Adrenal gland (tissue), 12 donors: Measurements from ENCODE around the gene PUSL1. TPM values are rescaled to one million over a fixed set of nuclear protein-coding genes. Genes with fewer than 3 reads are reported as not detected.

Experiments used
- DNase-seq, 7 donors: peaks; one replicate each; pipeline ENCODE4 v3.0.0-alpha.2; 2019 to 2020
- H3K27ac ChIP-seq, 5 donors: fragments of 200-600 bp; sonication (generic) in 4 of 5; 1 replicate in 3 of 5; 2 replicates in 2 of 5; pipeline versions ENCODE4 v1.5.1 to v1.8.0; 2016 to 2020; ENCODE audit warnings: mild to moderate bottlenecking in 1 of 5
- H3K27me3 ChIP-seq: fragments of 200-600 bp; 2 replicates; pipeline ENCODE4 v1.8.0; 2021
- H3K36me3 ChIP-seq, 2 donors: fragments of 200-600 bp; replicated peaks in 1 of 2; 1 replicate in 1 of 2; 2 replicates in 1 of 2; pipeline versions ENCODE4 v1.5.1 to v1.8.0; 2018 to 2022
- H3K4me1 ChIP-seq, 2 donors: fragments of 200-600 bp; replicated peaks in 1 of 2; 1 replicate in 1 of 2; 2 replicates in 1 of 2; pipeline versions ENCODE4 v1.5.1 to v1.8.0; 2018 to 2021
- H3K4me3 ChIP-seq, 4 donors: fragments of 200-600 bp; sonication (generic) in 3 of 4; one replicate each; pipeline ENCODE4 v1.5.1; 2016 to 2018
- H3K9me3 ChIP-seq, 3 donors: fragments of 200-600 bp; sonication (generic) in 1 of 3; replicated peaks in 1 of 3; 1 replicate in 2 of 3; 2 replicates in 1 of 3; pipeline versions ENCODE4 v1.5.1 to v1.8.0; 2016 to 2021
- POLR2A ChIP-seq, 2 donors: fragments of 450-650 bp; IDR thresholded peaks; one replicate each; pipeline ENCODE4 v1.6.1; 2017; ENCODE audit warnings: antibody characterized with exemption in 2 of 2, mild to moderate bottlenecking in 2 of 2, moderate library complexity in 1 of 2
- WGBS, 4 donors: extraction: QIAGEN DNeasy Blood & Tissue Kit in 2 of 4; methylation state at CpG; one replicate each; pipeline versions ENCODE4 v1.1.5 to v1.1.7; 2013 to 2017; 5-methylcytosine and 5-hydroxymethylcytosine counted together
- intact Hi-C, 2 donors: fragments of 100-400 bp; cut with DNase I; formaldehyde crosslinking; loops; one replicate each; pipeline versions ENCODE4 v1.14.1 to v1.15.0; 2022 to 2023
- polyA plus RNA-seq, 3 donors: library from polyadenylated mRNA; stranded (reverse); fragments of 200-250 nt in 2 of 3; fragments of 350-450 nt in 1 of 3; fragmentation: Illumina TruSeq in 1 of 3; extraction: RNeasy Lipid Tissue Mini Kit (QIAGEN cat#74804) in 1 of 3; gene quantifications; one replicate each; pipeline ENCODE4 v1.2.3, GENCODE V29; 2013 to 2014
- total RNA-seq, 9 donors: library from RNA; depleted of rRNA in 4 of 9; stranded (reverse); fragments of >200 nt in 4 of 9; fragments of 120-200 nt in 1 of 9; fragmentation: NEBNext Ultra II Directional in 1 of 9; extraction: Animal tissue kit (Norgen Biotek cat#: 25700) in 1 of 9; gene quantifications; one replicate each; pipeline versions ENCODE4 v1.1.0 to v1.2.4, GENCODE V29; 2013 to 2023
- TF ChIP-seq, protein P1 (sequence below), 6 experiments: fragments of 450-650 bp in 4 of 6; fragments of 200-600 bp in 2 of 6; sonication (generic) in 1 of 6; IDR thresholded peaks; 1 replicate in 5 of 6; 2 replicates in 1 of 6; pipeline versions ENCODE4 v1.5.1 to v1.8.0; 2016 to 2021; ENCODE audit warnings: antibody characterized with exemption in 6 of 6, mild to moderate bottlenecking in 2 of 6, moderate library complexity in 1 of 6
- donor health status: healthy with polysubstance abuse.
- donor health status: Bipolar disorder and iron deficiency.
- donor health status: DM: yes; HTN: yes; CAD: no.
- donor health status: DM: no; HTN: no; CAD: no.
- donor health status: DM: no; HTN: no; CAD: no.
- donor health status: DM: yes; HTN: yes; CAD: no.

Gene PUSL1
- total and polyA plus RNA-seq, 12 donors = 2.5 to 43.8 (median 26.1) TPM

DNA sequence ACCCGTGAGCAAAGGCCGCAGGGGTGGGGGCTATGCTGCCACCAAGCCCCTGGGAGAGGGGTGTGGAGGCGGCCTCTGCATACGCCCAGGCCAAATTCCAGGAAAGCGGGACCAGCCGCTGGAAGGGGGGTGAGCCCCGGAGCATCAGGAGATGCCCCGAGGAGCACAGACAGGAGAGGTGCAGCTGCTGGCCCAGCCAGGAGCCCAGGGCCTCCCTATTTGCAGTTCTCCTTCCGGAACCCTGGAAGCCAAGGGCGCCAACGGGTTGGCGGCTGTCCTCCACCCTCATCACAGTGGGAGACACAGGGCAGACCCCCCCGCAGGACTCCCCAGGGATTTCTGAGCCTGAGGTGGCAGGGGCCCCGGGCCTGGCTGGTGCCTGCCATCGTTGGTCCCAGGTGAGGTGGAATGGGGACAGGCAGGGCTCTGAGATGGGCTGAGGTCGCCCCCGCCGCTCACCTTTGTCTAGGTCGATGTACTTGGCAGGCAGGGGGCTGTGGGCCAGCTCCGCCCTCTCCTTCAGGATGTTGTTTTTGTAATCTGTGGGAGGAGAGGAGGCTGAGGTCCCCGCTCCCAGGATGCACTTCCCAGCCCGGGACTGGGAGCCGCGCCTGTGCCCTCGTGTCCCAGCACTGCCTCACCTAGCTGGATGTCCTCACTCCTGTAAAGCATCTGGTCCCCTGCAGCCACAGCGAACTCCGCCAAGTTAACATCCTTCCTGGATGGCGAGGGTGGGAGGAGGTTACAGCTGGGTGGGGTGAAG, 45.2 kb downstream of the PUSL1 start:
- no peak for DNase-seq
- TF ChIP-seq, protein P1, sequence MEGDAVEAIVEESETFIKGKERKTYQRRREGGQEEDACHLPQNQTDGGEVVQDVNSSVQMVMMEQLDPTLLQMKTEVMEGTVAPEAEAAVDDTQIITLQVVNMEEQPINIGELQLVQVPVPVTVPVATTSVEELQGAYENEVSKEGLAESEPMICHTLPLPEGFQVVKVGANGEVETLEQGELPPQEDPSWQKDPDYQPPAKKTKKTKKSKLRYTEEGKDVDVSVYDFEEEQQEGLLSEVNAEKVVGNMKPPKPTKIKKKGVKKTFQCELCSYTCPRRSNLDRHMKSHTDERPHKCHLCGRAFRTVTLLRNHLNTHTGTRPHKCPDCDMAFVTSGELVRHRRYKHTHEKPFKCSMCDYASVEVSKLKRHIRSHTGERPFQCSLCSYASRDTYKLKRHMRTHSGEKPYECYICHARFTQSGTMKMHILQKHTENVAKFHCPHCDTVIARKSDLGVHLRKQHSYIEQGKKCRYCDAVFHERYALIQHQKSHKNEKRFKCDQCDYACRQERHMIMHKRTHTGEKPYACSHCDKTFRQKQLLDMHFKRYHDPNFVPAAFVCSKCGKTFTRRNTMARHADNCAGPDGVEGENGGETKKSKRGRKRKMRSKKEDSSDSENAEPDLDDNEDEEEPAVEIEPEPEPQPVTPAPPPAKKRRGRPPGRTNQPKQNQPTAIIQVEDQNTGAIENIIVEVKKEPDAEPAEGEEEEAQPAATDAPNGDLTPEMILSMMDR (IDR thresholded peaks at IDR 0.05) = no peak
- TF ChIP-seq POLR2A (IDR thresholded peaks at IDR 0.05) = no peak
- H3K36me3 ChIP-seq = no peaks in the 10 kb centered on the region
- H3K27me3 ChIP-seq = peaks cover 20% of the 10 kb centered on the region
- H3K9me3 ChIP-seq = no peaks in the 10 kb centered on the region
- 23 to 39% (median 32%) methylated on average over 12 to 28 of the region's 28 CpGs for WGBS, 4 donors
- intact Hi-C loops = no loop called here
- H3K4me3 ChIP-seq = no peak overlapping the region
- peaks cover 4 to 5% of the 10 kb centered on the region in 2 donors for H3K4me1 ChIP-seq
- peak overlapping the region in 1 of 5 donors; percentile 45 for H3K27ac ChIP-seq

DNA sequence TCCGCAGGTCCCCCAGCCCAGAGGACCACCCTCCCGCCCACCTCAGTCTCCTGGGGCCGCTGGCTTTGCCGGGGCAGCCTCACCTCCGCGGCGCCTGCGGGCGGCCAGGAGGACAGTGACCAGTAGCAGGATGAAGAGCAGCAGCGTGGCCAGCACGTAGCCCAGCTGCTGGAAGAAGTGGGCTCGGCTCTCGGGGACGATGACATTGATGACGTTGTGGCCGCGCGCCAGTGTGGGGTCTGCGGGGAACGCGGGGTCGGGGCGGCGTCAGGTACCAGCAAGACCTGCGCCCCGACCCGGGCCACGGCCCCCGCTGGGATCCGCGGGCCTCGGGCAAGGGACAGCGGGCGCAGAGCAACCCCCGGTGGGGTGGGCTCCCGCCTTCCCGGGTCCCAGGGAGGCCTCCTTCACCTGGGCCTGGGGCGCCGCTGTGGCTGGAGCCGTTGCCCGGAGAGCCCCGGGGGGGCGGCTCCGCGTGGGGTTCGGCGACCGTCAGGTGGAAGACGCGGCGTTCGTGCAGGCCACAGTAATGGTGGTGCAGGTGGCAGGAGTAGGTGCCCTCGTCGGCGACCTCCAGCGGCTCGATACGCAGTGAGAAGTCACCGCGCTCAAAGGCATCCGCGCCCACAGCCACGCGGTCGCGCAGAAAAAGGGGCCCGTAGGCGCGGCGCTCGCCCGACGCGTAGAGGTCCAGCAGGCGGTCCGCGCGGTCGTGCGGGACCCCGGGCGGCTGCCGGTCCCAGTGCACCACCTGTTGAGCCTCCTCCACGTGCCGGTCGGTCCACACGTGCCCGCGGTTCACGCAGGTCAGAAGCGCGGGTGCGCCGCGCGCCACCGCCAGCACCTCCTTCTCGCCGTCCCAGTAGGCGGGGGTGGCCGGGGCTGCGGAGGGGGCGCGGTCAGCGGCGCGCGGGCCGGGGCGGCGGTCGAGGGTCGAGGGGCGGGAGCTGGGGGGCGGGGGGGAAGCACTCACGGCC, 46.2 kb downstream of the PUSL1 start:
- Histone ChIP-seq H3K4me1 (peaks cover 4 to 5% of the 10 kb centered on the region in 2 donors), H3K4me3 (peak overlapping the region in 1 of 4 donors; percentile 41), H3K9me3 (no peaks in the 10 kb centered on the region), H3K27ac (peak overlapping the region in 1 of 5 donors; percentile 87), H3K27me3 (peaks cover 20% of the 10 kb centered on the region), H3K36me3 (no peaks in the 10 kb centered on the region)
- DNase-seq = peak in 2 of 7 donors; percentile 1 to 12
- intact Hi-C loops = no loop called here
- 29 to 39% (median 31%) methylated on average over 70 to 116 of the region's 116 CpGs; no CpG with 5 or more reads in 1 of the 4 donors for WGBS, 4 donors
- TF ChIP-seq, protein P1 (IDR thresholded peaks at IDR 0.05) = no peak
- TF ChIP-seq POLR2A (IDR thresholded peaks at IDR 0.05) = no peak

DNA sequence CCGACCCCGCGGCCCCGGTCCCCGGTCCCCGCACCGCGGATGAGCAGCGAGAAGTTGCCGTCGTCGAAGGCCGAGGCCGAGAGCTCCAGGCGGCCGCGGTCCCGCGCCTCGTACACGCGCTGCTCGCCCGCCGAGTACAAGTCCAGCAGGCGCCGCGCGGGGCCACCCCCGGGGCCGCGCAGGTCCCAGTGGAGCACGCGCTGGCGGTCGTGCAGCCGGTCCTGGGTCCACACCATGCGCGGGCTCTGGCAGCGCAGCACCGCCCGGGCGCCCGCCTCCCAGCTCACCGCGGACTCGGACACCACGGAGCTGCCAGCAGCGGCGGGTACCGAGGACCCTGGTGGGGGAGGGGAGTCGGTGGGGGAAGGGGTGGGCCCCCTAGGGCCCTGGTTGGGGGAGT, 47.0 kb downstream of the PUSL1 start:
- peak overlapping the region in 1 of 4 donors; percentile 41 for H3K4me3 ChIP-seq
- 1 to 16% (median 4%) methylated on average over 11 to 52 of the region's 52 CpGs; no CpG with 5 or more reads in 1 of the 4 donors for WGBS, 4 donors
- H3K27me3 ChIP-seq = peaks cover 20% of the 10 kb centered on the region
- DNase-seq = peak in 3 of 7 donors; percentile 21 to 59 (median 24)
- peak overlapping the region in 1 of 5 donors; percentile 87 for H3K27ac ChIP-seq
- H3K36me3 ChIP-seq = no peaks in the 10 kb centered on the region
- intact Hi-C loops = no loop called here
- TF ChIP-seq, protein P1 (IDR thresholded peaks at IDR 0.05) = no peak
- TF ChIP-seq POLR2A (IDR thresholded peaks at IDR 0.05) = no peak
- peaks cover 4 to 5% of the 10 kb centered on the region in 2 donors for H3K4me1 ChIP-seq
- H3K9me3 ChIP-seq = no peaks in the 10 kb centered on the region
